HEK293 (cell line): ENCODE results near the gene KCNMB2.

Experiments used
- KLF16 ChIP-seq: fragments of 450-650 bp; formaldehyde crosslinking; IDR thresholded peaks from 2 replicates; pipeline ENCODE4 v1.5.1; 2017; ENCODE audit warnings: missing biosample characterization, missing genetic modification characterization
- SP2 ChIP-seq: fragments of 450-650 bp; formaldehyde crosslinking; IDR thresholded peaks from 2 replicates; pipeline ENCODE4 v1.5.1; 2016; ENCODE audit warnings: missing biosample characterization, missing genetic modification characterization
- ZEB2 ChIP-seq: fragments of 450-650 bp; formaldehyde crosslinking; IDR thresholded peaks from 2 replicates; pipeline ENCODE4 v1.5.1; 2016; ENCODE audit warnings: missing biosample characterization, missing genetic modification characterization
- ZNF664 ChIP-seq: fragments of 450-650 bp; formaldehyde crosslinking; IDR thresholded peaks from 2 replicates; pipeline ENCODE4 v1.5.1; 2016; ENCODE audit warnings: missing biosample characterization, missing genetic modification characterization
- TF ChIP-seq, protein P1 (sequence below): fragments of 450-650 bp; formaldehyde crosslinking; IDR thresholded peaks from 2 replicates; pipeline ENCODE4 v1.5.1; 2016; ENCODE audit warnings: missing biosample characterization, missing genetic modification characterization
- TF ChIP-seq, protein P2 (sequence below): fragments of 450-650 bp; formaldehyde crosslinking; IDR thresholded peaks from 2 replicates; pipeline ENCODE4 v1.5.1; 2017; ENCODE audit warnings: missing biosample characterization, missing genetic modification characterization

DNA sequence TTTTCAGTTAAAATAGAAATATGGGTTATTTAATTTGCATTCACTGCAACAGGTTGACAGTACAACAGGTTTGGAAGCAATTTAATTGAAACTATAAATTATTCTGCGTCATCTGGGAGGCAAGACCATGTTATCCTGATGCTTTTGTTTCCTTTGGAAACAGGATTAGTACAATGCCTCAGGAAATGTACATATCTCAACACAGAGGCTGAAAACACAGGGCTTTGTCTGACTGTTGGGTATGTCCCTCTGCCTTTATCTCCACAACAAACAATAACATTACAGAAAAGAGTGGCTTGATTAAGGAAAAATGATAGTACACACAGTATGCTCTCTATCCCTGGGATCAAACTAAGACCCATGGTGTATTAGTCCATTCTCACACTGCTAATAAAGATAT lies 95.7 kb downstream of the KCNMB2 start:
- TF ChIP-seq SP2 (tag by site-specific recombination) (no peak), ZNF664 (tag by site-specific recombination) (no peak), ZEB2 (tag by site-specific recombination) (no peak), KLF16 (no peak)
- TF ChIP-seq, protein P1, sequence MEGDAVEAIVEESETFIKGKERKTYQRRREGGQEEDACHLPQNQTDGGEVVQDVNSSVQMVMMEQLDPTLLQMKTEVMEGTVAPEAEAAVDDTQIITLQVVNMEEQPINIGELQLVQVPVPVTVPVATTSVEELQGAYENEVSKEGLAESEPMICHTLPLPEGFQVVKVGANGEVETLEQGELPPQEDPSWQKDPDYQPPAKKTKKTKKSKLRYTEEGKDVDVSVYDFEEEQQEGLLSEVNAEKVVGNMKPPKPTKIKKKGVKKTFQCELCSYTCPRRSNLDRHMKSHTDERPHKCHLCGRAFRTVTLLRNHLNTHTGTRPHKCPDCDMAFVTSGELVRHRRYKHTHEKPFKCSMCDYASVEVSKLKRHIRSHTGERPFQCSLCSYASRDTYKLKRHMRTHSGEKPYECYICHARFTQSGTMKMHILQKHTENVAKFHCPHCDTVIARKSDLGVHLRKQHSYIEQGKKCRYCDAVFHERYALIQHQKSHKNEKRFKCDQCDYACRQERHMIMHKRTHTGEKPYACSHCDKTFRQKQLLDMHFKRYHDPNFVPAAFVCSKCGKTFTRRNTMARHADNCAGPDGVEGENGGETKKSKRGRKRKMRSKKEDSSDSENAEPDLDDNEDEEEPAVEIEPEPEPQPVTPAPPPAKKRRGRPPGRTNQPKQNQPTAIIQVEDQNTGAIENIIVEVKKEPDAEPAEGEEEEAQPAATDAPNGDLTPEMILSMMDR (tag by site-specific recombination) = no peak
- TF ChIP-seq, protein P2, sequence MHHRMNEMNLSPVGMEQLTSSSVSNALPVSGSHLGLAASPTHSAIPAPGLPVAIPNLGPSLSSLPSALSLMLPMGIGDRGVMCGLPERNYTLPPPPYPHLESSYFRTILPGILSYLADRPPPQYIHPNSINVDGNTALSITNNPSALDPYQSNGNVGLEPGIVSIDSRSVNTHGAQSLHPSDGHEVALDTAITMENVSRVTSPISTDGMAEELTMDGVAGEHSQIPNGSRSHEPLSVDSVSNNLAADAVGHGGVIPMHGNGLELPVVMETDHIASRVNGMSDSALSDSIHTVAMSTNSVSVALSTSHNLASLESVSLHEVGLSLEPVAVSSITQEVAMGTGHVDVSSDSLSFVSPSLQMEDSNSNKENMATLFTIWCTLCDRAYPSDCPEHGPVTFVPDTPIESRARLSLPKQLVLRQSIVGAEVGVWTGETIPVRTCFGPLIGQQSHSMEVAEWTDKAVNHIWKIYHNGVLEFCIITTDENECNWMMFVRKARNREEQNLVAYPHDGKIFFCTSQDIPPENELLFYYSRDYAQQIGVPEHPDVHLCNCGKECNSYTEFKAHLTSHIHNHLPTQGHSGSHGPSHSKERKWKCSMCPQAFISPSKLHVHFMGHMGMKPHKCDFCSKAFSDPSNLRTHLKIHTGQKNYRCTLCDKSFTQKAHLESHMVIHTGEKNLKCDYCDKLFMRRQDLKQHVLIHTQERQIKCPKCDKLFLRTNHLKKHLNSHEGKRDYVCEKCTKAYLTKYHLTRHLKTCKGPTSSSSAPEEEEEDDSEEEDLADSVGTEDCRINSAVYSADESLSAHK (tag by site-specific recombination) = no peak
